Activated CD4-positive, alpha-beta T cell treated with anti-CD3 and anti-CD28 coated beads, Interleukin-2, amount 50 U/mL, for 1 hour (primary cell): ENCODE results near the gene GPI.
"Not testable (repeated sequence)": the region's sequence is repeated elsewhere in the genome, so short reads cannot be mapped to it uniquely, and the experiment has no call there.

Experiments
- DNase-seq: peaks from one replicate; pipeline ENCODE4 v3.0.0-alpha.2; 2020

The GPI gene

GRCh38 chr19:34364830-34365462, at the start of gene GPI:
Gene GPI (plus strand): TSS chr19:34365196. CDS start chr19:34365267, 71 bp downstream.
- DNase-seq: peak; percentile 62

DNA sequence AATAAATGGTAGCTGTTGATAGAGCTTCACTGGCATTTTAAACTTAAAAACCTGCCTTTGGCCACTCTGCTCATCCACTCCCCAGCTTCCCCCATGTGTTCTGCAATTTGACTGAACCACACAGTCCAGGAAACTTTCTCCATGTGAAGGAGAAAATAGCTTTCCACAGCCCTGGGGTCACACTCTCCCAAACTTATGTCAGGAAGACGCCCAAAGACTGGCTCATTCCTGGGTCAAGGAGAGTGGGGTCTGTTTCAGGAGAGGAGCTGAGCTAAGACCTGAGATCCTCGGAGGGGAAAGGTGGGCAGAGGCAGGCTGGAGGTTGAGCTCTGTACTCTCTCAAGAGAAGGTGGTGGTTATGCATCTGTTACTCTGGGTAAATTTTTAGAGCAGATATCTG, 48.7 kb upstream of the GPI start:
- DNase-seq: no peak

DNA sequence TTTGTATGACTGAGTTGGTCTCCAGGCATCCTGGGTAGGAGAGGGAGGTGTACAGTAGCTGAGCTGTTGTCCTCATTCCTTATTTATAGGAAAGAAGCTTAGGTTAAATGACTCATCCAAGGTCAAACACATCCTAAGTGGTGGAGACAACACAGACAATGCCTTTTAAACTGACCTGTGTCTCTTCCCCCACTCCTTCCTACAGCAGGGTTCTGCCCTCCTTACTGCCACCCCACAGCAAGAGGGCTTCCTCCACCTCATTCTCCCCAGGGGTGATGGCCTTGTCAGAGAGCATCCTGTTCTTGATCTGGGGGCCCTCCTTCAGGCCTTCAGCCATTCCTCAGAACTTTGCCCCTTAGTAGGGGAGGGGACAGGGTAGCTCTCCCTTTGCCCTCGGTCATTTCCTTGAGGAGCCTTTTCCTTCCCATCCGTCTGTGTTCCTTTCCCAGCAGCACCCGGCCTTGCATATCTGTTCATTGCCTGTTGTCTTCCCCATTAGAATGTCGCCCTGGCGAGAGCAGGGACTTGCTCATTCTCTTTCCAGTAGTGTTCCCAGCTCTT, 48.2 kb upstream of the GPI start:
- no peak for DNase-seq

DNA sequence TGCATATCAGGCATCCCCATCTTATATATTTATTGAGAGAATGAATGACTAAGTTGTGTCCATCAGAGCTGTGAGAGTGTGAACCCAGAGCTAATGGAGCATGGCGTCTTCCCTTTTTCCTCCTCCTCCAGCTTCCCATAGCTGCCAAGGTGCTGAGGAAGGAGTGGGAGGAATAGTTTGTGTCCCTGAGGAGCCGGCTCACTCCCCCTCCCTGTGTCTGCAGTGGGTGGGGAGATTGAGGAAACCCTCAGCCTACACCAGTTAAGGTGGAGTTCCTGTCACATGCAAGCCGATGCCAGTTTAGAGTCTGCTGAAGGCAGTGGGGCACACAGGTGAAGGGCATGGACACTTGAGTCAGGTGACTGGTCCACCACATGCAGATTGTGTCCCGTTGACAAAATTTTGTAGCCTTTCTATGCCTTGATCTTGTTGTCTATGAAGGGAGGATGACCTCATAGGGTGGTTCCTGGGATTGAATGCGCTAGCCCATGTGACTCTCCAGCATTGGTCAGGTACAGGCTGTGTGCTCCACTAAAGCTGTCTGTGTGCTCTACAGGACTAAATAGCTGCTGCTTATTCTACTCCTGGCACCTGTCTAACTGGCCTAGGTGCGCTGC, 47.6 kb upstream of the GPI start:
- no peak for DNase-seq

- no peak for DNase-seq
These were observed 45.8 kb upstream of the GPI start for GRCh38 chr19:34319230-34319585.

DNA sequence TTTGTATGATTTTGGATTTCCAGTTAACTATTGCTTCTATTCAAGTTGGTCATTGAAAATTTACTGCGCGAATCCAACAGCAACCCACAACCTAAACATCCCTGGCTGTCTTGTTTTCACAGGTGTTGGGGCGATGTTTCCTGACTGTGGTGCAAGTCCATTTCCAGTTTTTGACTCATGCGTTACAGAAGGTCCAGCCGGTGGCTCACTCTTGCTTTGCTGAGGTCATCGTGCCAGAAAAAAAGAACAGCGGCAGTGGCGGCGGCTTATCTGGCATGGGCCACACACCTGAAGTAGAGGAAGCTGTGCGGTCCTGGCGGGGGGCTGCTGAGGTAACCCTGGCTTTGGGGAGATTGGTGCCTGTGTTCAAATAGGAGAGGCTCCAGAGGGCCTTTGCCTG, 45.2 kb upstream of the GPI start:
- DNase-seq: no peak

DNA sequence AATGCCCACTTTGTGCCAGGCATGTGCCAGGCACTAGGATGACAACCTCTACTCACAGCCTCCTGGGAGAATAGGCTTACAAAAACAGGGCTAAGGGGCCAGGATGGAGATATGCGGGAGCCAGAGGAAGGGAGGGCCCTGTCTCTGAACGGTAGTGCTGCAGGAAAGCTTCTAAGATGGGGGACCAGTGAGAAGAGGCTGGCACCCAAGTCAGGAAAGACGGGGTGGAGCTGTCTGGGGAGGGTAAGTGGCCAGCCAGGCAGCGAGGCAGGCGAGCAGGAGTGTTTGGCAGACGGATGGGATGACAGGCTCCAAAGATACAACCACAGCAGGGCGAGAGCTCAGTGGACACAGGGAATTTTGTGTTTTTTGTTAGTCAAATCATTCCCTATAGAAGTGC, 44.7 kb upstream of the GPI start:
- no peak for DNase-seq

DNA sequence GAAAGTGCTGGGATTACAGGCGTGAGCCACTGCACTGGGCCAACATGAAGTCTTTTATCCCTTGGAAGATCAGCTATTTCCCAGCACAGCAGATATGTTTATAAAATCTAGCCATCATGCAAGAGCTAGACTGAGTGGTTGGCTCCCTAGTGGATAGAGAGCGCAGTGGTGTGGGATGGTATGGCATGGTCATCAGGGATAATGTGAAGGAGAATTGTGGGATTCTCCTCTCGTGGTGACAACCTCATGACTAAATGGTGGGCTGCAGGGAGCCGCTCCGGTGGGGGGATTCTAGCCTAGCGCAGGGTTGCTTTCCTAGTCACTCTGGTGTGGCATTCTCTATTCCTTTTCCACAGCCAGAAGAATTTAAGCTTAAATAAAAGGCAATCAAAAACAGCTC, 43.3 kb upstream of the GPI start:
- DNase-seq: no peak

DNA sequence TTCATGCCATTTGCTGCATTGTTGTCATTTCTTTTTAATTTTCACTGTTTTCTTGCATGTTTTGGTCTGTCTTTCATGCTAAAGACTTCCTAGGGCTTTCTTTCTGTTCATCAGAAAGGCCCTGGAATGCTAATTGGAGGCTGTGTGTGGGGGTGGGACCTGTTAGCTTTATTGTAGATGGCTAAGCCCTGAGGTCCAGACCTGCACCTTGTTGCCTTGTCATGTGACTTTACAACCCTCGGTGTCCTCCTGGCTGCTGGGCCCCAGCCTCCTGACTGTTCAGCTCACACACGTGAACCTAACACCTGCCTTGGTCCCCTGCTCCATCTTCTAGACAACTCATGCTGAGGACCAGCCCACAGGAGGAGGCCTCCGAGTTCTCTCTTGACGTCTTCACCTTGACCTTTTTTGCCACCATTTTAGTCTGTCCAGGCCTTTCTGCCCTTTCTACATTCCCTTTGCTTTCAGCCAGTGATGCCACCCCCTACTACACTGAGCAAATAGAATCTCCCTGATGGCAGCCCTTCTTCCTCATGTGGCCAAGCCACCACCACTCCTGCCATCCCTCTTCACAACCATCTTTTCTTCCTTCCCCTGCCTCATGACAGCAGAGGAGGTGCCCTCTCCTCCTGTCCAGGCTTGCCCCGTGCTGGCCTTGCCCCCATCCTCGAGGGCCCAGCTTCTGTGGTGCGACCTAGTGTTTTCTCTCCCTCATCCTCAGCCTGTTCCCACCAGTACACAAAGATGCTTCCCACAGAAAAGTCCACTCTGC, 41.4 kb upstream of the GPI start:
- DNase-seq: no peak

DNA sequence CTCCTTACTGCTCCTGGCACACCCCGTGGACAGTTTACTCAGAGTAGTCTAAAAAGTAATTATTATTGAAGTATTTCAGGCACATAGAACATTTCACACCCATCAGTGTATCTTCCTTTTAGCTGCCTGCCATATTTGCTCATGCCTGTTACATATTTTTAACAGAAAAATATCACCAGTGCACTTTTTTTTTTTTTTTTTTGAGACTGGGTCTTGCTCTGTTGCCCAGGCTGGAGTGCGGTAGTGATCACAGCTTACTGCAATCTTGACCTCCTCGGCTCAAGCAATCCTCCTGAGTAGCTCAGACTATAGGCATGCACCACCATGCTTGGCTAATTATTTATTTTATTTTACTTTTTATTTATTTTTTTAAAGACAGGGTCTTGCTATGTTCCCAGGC, 40.7 kb upstream of the GPI start:
- DNase-seq: no peak

- no peak for DNase-seq
These were observed 39.8 kb upstream of the GPI start for GRCh38 chr19:34325181-34325580.

GRCh38 chr19:34325981-34326787, 38.8 kb upstream of the GPI start:
- DNase-seq: no peak

- no peak for DNase-seq
These were observed 37.1 kb upstream of the GPI start for GRCh38 chr19:34327851-34328250.

- DNase-seq: no peak
These were observed 36.0 kb upstream of the GPI start for GRCh38 chr19:34328982-34329381.

DNA sequence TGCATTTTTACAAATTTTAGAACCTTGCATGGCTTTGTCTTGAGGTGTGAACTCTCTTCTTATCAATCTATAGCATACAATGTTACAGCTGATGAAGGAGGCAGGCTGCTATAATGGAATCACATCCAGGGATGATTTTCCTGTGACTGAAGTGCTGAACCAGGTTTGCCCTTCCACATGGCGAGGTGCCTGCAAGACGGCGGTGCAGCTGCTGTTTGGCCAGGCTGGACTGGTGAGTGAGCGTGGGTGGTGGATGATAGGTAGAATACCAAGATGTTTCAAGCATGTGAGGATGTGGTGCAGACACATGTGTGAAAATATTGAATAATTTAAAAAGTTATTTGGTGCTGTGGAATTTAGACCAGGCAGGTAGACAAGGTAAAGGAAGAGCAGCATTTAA, 34.9 kb upstream of the GPI start:
- DNase-seq: no peak

DNA sequence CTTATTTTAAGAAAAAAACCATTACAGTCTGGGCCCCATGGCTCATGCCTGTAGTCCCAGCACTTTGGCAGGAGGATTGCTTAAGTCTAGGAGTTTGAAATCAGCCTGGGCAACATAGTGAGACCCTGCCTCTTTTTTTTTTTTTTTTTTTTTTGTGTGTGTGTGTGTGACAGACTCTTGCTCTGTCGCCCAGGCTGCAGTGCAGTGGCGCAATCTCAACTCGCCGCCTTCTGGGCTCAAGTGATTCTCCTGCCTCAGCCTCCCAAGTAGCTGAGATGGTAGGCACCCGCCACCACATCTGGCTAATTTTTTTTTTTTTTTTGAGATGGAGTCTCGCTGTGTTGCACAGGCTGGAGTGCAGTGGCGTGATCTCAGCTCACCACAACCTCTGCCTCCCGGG, 34.4 kb upstream of the GPI start:
- not testable (repeated sequence) for DNase-seq

- DNase-seq: not testable (repeated sequence)
These were observed 33.4 kb upstream of the GPI start for GRCh38 chr19:34331596-34331995.

- DNase-seq: no peak
These were observed 32.8 kb upstream of the GPI start for GRCh38 chr19:34332027-34332760.

DNA sequence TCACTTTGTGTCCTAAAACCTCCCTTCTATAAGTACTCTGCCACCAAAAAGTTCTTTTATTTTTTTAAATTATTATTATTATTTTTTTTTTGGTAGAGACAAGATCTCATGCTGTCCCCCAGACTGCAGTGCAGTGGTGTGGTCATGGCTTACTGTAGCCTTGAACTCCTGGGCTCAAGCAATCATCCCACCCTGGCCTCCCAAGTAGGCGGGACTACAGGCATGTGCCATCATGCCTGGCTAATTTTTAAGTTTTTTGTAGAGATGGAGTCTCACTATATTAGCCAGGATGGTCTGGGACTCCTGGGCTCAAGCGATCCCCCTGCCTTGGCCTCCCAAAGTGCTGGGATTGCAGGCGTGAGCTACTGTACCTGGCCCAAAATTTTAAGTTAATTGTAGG, 29.1 kb upstream of the GPI start:
- DNase-seq: no peak

- peak; percentile 49 for DNase-seq
These were observed 28.2 kb upstream of the GPI start for GRCh38 chr19:34336781-34337271.

GRCh38 chr19:34337739-34338138, 27.3 kb upstream of the GPI start:
- no peak for DNase-seq
